ENCODE measurements around the gene CLEC19A. TPM values are rescaled to one million over a fixed set of nuclear protein-coding genes. Genes with fewer than 3 reads are reported as not detected.

Gene CLEC19A
- total RNA-seq, 1 experiment from 2014 or later = 0.09 TPM

- no peaks in the 10 kb centered on the region for H3K36me3 Mint-ChIP-seq
- peaks cover 25% of the 10 kb centered on the region for H3K9me3 Mint-ChIP-seq
- H3K4me1 Mint-ChIP-seq = peaks cover 23% of the 10 kb centered on the region
- ChIA-PET POLR2A (no interaction called here), CTCF (no interaction called here)
- ATAC-seq (no peak), DNase-seq (ENCODE audit: low spot score) (no peak)
- H3K4me3 Mint-ChIP-seq = no peak overlapping the region
- no peak for TF ChIP-seq FOXJ3 (CRISPR knock-in tag; IDR thresholded peaks at IDR 0.05; ENCODE audit: borderline replicate concordance)
- no peak for TF ChIP-seq RELA (CRISPR knock-in tag; IDR thresholded peaks at IDR 0.05; ENCODE audit: borderline replicate concordance)
- TF ChIP-seq ZNF263 (CRISPR knock-in tag; IDR thresholded peaks at IDR 0.05; ENCODE audit: low read depth) = no peak
- TF ChIP-seq CDX4 (CRISPR knock-in tag; IDR thresholded peaks at IDR 0.05; ENCODE audit: borderline replicate concordance) = no peak
- no peak for TF ChIP-seq ZMAT4 (CRISPR knock-in tag; IDR thresholded peaks at IDR 0.05)
- no peak for TF ChIP-seq ZNF219 (CRISPR knock-in tag; IDR thresholded peaks at IDR 0.05; ENCODE audit: borderline replicate concordance)
- no peak for TF ChIP-seq GRHL2 (CRISPR knock-in tag; IDR thresholded peaks at IDR 0.05; ENCODE audit: insufficient replicate concordance, severe bottlenecking)
- no peak for TF ChIP-seq ESRRA (CRISPR knock-in tag; IDR thresholded peaks at IDR 0.05; ENCODE audit: borderline replicate concordance)
- TF ChIP-seq ZNF425 (CRISPR knock-in tag; conservative IDR thresholded peaks at IDR 0.05) = no peak
- TF ChIP-seq NR2C2 (CRISPR knock-in tag; IDR thresholded peaks at IDR 0.05) = no peak
- no peak for TF ChIP-seq IRF2 (CRISPR knock-in tag; IDR thresholded peaks at IDR 0.05; ENCODE audit: borderline replicate concordance, low read depth)
- TF ChIP-seq ERG (CRISPR knock-in tag; IDR thresholded peaks at IDR 0.05) = no peak
- no peak for TF ChIP-seq AFF4 (CRISPR knock-in tag; IDR thresholded peaks at IDR 0.05; ENCODE audit: borderline replicate concordance)
- no peaks in the 10 kb centered on the region; the same call in 1 of the 2 replicates for H3K27me3 Mint-ChIP-seq (ENCODE audit: low read depth)
- no peak overlapping the region for H3K27ac Mint-ChIP-seq
These were observed 3.4 kb upstream of the CLEC19A start for GRCh38 chr16:19282101-19282500.

GRCh38 chr16:19283637-19284036, 1.9 kb upstream of the CLEC19A start:
- H3K4me3 Mint-ChIP-seq = no peak overlapping the region
- CTCF ChIA-PET = no interaction called here
- peaks cover 33% of the 10 kb centered on the region for H3K4me1 Mint-ChIP-seq
- DNase-seq (ENCODE audit: low spot score) = no peak
- peaks cover 24% of the 10 kb centered on the region for H3K9me3 Mint-ChIP-seq
- no peak for ATAC-seq
- H3K27ac Mint-ChIP-seq = peak overlapping the region; percentile 8; the same call in 1 of the 2 replicates
- POLR2A ChIA-PET = no interaction called here
- no peaks in the 10 kb centered on the region for H3K36me3 Mint-ChIP-seq
- no peaks in the 10 kb centered on the region; the same call in 1 of the 2 replicates for H3K27me3 Mint-ChIP-seq (ENCODE audit: low read depth)
- no peak for TF ChIP-seq ARID4B (CRISPR knock-in tag; IDR thresholded peaks at IDR 0.05; ENCODE audit: borderline replicate concordance)
- TF ChIP-seq RELA (CRISPR knock-in tag; IDR thresholded peaks at IDR 0.05; ENCODE audit: borderline replicate concordance) = no peak
- no peak for TF ChIP-seq PRRX2 (CRISPR knock-in tag; IDR thresholded peaks at IDR 0.05)
- TF ChIP-seq PRDM15 (CRISPR knock-in tag; IDR thresholded peaks at IDR 0.05) = no peak
- TF ChIP-seq TP53 (CRISPR knock-in tag; IDR thresholded peaks at IDR 0.05) = no peak
- TF ChIP-seq SOX15 (CRISPR knock-in tag; IDR thresholded peaks at IDR 0.05) = no peak
- no peak for TF ChIP-seq ESRRA (CRISPR knock-in tag; IDR thresholded peaks at IDR 0.05; ENCODE audit: borderline replicate concordance)
